Right lobe of liver (tissue), 6 donors: ENCODE measurements around the gene SP140. TPM values are rescaled to one million over a fixed set of nuclear protein-coding genes. Genes with fewer than 3 reads are reported as not detected.

ENCODE experiments used
- ATAC-seq, 4 donors: fragments of 200-7000 bp; cut with Tn5 transposase; one replicate each; pipeline ENCODE4 v1.9.1; 2020; ENCODE audit warnings: mild to moderate bottlenecking in 4 of 4, moderate library complexity in 4 of 4
- DNase-seq, 3 donors: peaks; one replicate each; pipeline ENCODE4 v3.0.0-alpha.2; 2020
- H3K27ac ChIP-seq, 3 donors: fragments of 200-600 bp; one replicate each; pipeline ENCODE4 v1.8.0; 2022
- H3K27me3 ChIP-seq, 2 donors: fragments of 200-600 bp; one replicate each; pipeline ENCODE4 v1.8.0; 2022
- H3K36me3 ChIP-seq, 4 donors: fragments of 200-600 bp; sonication (generic) in 1 of 4; one replicate each; pipeline versions ENCODE4 v1.5.1 to v1.8.0; 2017 to 2022; ENCODE audit warnings: control low read depth in 1 of 4
- H3K4me1 ChIP-seq, 4 donors: fragments of 200-600 bp; sonication (generic) in 1 of 4; one replicate each; pipeline versions ENCODE4 v1.5.1 to v1.8.0; 2017 to 2022; ENCODE audit warnings: control low read depth in 1 of 4
- H3K4me3 ChIP-seq, 3 donors: fragments of 200-600 bp; one replicate each; pipeline ENCODE4 v1.8.0; 2022
- H3K9me3 ChIP-seq, 4 donors: fragments of 200-600 bp; sonication (generic) in 1 of 4; one replicate each; pipeline versions ENCODE4 v1.5.1 to v1.8.0; 2017 to 2022; ENCODE audit warnings: control low read depth in 1 of 4
- POLR2A ChIP-seq: fragments of 450-650 bp; IDR thresholded peaks from one replicate; pipeline ENCODE4 v1.6.1; 2017; ENCODE audit warnings: antibody characterized with exemption, mild to moderate bottlenecking
- WGBS: methylation state at CpG from one replicate; pipeline ENCODE4 v1.1.6; 2018; ENCODE audit warnings: low coverage, low lambda C conversion rate; ENCODE audit not compliant: insufficient coverage; ENCODE audit errors: missing lambda C conversion rate; 5-methylcytosine and 5-hydroxymethylcytosine counted together
- intact Hi-C, 2 donors: fragments of 100-400 bp; cut with DNase I; formaldehyde crosslinking; loops; one replicate each; pipeline versions ENCODE4 v1.11.2 to v1.14.1; 2022
- total RNA-seq, 6 experiments: library from RNA; depleted of rRNA in 2 of 6; stranded (reverse); fragments of >200 nt in 2 of 6; fragmentation: NEBNext Ultra II Directional in 3 of 6; extraction: Animal tissue kit (Norgen Biotek cat#: 25700) in 3 of 6; gene quantifications; one replicate each; pipeline versions ENCODE4 v1.1.0 to v1.2.4, GENCODE V29; 2016 to 2023
- TF ChIP-seq, protein P1 (sequence below), 4 donors: fragments of 200-600 bp in 3 of 4; fragments of 450-650 bp in 1 of 4; IDR thresholded peaks; one replicate each; pipeline versions ENCODE4 v1.5.1 to v1.8.0; 2016 to 2022; ENCODE audit warnings: antibody characterized with exemption in 4 of 4, mild to moderate bottlenecking in 2 of 4
- donor health status: DM: no; HTN: yes; CAD: no.
- donor health status: DM: no; HTN: no; CAD: no.
- donor health status: DM: no; HTN: no; CAD: no.
- donor health status: DM: no; HTN: yes; CAD: no.
- donor health status: DM: no; HTN: yes; CAD: no.

Gene SP140
- total RNA-seq, 6 experiments from 2014 or later: 0.43 to 1.2 (median 0.82) TPM; not detected in 1

GRCh38 chr2:230227216-230227615 is 1.7 kb downstream of the SP140 start:
- ATAC-seq (no peak), DNase-seq (no peak)
- H3K27ac ChIP-seq: no peak overlapping the region
- intact Hi-C loops: no loop called here
- no peaks in the 10 kb centered on the region for H3K4me1 ChIP-seq
- H3K4me3 ChIP-seq: no peak overlapping the region
- 77% methylated on average over 3 of the region's 3 CpGs for WGBS
- H3K27me3 ChIP-seq: no peaks in the 10 kb centered on the region
- H3K9me3 ChIP-seq: no peaks in the 10 kb centered on the region
- H3K36me3 ChIP-seq: no peaks in the 10 kb centered on the region
- TF ChIP-seq POLR2A: no peak
- TF ChIP-seq, protein P1, sequence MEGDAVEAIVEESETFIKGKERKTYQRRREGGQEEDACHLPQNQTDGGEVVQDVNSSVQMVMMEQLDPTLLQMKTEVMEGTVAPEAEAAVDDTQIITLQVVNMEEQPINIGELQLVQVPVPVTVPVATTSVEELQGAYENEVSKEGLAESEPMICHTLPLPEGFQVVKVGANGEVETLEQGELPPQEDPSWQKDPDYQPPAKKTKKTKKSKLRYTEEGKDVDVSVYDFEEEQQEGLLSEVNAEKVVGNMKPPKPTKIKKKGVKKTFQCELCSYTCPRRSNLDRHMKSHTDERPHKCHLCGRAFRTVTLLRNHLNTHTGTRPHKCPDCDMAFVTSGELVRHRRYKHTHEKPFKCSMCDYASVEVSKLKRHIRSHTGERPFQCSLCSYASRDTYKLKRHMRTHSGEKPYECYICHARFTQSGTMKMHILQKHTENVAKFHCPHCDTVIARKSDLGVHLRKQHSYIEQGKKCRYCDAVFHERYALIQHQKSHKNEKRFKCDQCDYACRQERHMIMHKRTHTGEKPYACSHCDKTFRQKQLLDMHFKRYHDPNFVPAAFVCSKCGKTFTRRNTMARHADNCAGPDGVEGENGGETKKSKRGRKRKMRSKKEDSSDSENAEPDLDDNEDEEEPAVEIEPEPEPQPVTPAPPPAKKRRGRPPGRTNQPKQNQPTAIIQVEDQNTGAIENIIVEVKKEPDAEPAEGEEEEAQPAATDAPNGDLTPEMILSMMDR (IDR thresholded peaks at IDR 0.05): no peak

GRCh38 chr2:230230087-230230486 is 4.6 kb downstream of the SP140 start:
- Histone ChIP-seq H3K4me3 (no peak overlapping the region), H3K27ac (no peak overlapping the region), H3K9me3 (no peaks in the 10 kb centered on the region), H3K27me3 (no peaks in the 10 kb centered on the region), H3K36me3 (no peaks in the 10 kb centered on the region), H3K4me1 (no peaks in the 10 kb centered on the region)
- 91% methylated on average over 3 of the region's 3 CpGs for WGBS
- DNase-seq (no peak), ATAC-seq (no peak)
- intact Hi-C loops: no loop called here
- no peak for TF ChIP-seq POLR2A
- TF ChIP-seq, protein P1 (IDR thresholded peaks at IDR 0.05): no peak

- 97% methylated on average over 2 of the region's 2 CpGs for WGBS
- ATAC-seq (no peak), DNase-seq (no peak)
- no peak for TF ChIP-seq POLR2A
- TF ChIP-seq, protein P1 (IDR thresholded peaks at IDR 0.05): no peak
- Histone ChIP-seq H3K4me3 (no peak overlapping the region), H3K27me3 (no peaks in the 10 kb centered on the region), H3K9me3 (no peaks in the 10 kb centered on the region), H3K27ac (no peak overlapping the region), H3K36me3 (no peaks in the 10 kb centered on the region), H3K4me1 (no peaks in the 10 kb centered on the region)
- intact Hi-C loops: no loop called here
These were observed 5.1 kb downstream of the SP140 start for GRCh38 chr2:230230496-230231200.

DNA sequence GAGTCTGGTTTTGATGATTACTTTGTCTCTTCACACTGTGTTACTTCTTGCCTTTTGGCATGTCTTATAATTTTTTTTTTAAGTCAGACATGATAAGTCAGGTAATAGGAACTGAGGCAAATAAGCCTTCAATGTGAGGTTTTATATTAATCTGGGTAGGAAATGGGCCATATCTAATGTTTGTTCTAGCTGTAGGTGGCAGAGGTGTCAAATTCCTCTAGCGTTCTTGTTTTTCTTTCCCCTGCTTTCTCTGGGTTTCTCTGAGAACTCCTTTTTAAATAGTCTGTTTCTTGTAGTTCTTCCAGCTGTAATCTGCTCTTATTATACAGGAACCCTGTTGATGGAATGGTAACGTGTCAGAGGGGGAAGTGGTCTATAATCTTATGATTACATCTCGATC is 5.7 kb downstream of the SP140 start:
- TF ChIP-seq, protein P1 (IDR thresholded peaks at IDR 0.05): no peak
- TF ChIP-seq POLR2A: no peak

More for the DNA sequence above, 5.7 kb downstream of the SP140 start:
- DNase-seq: no peak
- Histone ChIP-seq H3K27me3 (no peaks in the 10 kb centered on the region), H3K27ac (no peak overlapping the region), H3K36me3 (no peaks in the 10 kb centered on the region), H3K4me3 (no peak overlapping the region), H3K9me3 (no peaks in the 10 kb centered on the region), H3K4me1 (no peaks in the 10 kb centered on the region)
- no peak for ATAC-seq
- intact Hi-C loops: no loop called here
- 45% methylated on average over 3 of the region's 3 CpGs for WGBS
